NCI-H446 treated with DMSO at 0.1 percent for 48 hours (cell line): ENCODE data around the gene AP3B1.
"Not testable (repeated sequence)": the region's sequence is repeated elsewhere in the genome, so short reads cannot be mapped to it uniquely, and the experiment has no call there.

ENCODE experiments used
- DNase-seq: peaks from one replicate; lab custom pipeline; 2025; lab: John Stamatoyannopoulos, UW

The AP3B1 gene

DNA sequence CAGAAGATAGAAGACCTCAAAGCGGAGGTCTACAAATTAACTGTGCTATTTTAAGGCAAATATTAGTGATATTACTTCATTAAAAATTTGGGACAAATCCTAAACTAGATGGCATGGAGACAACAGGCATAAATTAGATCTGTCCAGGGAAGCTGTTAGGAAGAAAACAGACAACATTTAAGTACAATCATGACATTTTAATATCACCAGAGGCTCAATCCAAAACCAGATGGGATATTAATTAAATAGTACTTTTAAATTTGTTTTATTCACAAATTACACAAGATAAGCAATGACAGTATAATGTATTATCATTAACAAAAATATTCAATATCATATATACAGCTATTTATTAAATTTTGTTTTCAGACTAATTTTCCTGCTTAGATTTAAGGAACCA, 161.1 kb downstream of the AP3B1 start:
- no peak for DNase-seq

DNA sequence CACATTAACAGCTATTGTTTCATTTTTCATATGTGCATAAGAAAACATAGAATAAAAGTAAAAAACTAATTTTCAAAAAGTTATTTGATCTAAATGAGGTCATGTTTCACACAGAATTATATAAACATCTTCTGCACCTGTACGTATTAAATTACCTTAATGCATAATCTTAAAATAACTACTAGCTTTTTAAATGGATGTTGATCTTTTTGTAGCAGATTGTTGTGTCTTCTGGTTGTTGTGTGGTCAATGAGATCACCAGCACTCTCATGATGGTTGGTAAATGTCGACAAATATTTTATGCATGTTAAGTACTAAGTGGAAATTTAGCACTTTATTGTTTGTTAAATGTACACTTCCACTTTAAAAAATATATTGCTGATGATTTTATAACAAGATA, 162.0 kb downstream of the AP3B1 start:
- no peak for DNase-seq

- DNase-seq: no peak
Measured at GRCh38 chr5:78129597-78129996, 164.9 kb downstream of the AP3B1 start.

- DNase-seq: no peak
Measured at GRCh38 chr5:78127875-78128274, 166.6 kb downstream of the AP3B1 start.

DNA sequence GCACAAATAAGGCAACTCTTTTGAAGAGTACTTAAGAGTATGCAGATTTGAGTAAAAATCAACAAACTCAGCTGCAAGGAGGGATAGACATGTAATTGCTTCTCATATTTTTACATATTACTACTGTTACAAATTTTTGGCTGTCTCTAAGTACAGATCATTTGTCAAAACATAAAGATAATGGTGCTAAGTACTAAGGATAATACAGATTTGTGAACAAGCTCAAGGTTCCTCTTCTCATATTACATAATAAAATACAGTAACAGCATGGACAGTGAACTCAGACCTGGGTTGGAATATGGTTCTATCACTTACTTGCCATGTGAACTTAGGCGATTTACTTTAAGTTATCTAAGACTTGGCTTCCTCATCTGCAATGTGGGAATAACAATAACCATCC, 168.0 kb downstream of the AP3B1 start:
- no peak for DNase-seq

DNA sequence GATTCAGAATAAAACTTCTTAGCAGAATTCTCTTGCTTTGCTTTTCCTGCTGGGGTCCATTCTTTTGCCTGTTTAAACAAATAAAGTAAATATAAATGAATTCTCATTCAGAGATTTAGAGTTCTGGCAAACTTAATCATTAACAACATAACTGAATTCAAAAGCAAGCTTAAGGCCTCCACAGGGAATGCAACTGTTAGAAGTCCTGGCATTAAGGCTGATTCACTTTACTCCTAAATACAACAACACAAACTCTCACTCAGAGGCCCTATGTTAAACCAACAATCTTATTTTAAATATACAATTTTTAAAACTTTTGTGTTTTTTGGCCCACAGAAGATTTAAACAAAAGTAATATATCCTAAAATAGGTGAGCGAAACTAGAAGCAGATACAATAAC, 178.3 kb downstream of the AP3B1 start:
- DNase-seq: no peak

- DNase-seq: no peak
Measured at GRCh38 chr5:78113689-78114264, 180.7 kb downstream of the AP3B1 start.

DNA sequence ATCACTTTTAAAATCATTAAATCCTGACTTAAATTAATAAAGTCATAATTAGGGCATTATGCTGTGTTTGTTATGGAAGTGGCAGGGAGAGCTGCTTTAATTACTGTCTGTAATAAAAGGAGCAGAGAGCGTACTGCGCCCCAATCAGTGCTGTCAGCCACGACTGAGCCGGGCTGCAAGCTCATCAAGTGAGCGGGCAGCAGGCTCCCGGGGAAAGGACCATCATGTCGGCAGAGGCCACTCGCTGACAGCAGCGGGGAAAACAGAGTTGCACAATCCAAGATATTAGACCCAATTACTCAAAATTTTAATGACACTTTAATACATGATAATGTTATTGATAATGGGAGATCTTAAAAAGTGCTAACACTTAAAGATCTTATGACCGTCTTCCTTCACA, 181.6 kb downstream of the AP3B1 start:
- no peak for DNase-seq

DNA sequence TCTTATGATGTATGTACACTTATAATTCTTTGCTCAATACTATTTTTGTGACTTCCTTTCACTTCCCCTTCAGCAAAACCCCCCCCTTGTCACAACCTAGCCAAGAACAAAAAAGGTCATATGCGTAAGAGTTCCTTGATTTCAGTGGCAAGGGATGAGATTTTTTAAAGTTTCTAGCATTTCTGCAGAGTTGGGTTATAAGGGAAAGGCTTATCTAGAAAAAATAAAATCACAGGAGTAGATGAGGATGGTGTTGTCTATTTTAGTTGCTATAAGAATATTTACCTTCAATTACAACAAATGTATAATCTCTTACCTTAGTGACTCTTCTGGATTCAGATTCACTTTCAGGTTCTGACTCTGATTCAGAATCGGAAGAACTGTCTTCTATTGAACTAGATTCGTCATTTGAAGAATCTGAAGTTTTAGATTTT, 184.6 kb downstream of the AP3B1 start:
- DNase-seq: no peak

- no peak for DNase-seq
Measured at GRCh38 chr5:78108564-78108963, 185.9 kb downstream of the AP3B1 start.

DNA sequence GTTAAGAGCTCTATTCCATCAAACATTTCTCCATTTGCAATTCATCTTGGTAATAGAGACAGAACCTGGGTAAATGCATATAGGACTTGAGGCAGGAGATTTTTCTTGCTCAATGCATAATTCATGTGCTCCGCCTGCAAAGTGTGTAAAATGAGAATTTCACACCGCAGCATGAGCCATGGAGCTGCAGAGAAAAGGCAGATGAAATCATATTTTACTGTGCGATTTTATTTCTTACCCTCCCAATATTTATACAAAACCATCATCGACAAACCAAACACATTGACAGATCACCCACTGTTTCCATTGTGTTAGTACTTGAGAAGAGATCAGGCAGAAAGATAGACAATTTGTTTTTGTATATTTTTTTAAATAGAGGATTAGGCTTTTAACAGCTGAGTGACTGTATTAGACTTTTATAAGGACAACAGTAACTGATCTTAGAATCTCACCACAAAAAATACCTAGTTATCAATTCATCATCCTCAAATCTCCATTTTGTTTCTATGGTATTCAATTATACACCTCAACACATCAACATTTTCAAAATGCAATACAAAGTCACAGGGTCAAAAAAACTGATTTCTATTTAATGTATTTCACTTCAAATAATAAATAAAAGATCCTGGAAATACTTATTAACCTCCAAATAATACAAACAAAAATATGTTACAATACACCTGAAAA, 191.1 kb downstream of the AP3B1 start:
- DNase-seq: no peak

- DNase-seq: no peak
Measured at GRCh38 chr5:78102500-78102899, 192.0 kb downstream of the AP3B1 start.

DNA sequence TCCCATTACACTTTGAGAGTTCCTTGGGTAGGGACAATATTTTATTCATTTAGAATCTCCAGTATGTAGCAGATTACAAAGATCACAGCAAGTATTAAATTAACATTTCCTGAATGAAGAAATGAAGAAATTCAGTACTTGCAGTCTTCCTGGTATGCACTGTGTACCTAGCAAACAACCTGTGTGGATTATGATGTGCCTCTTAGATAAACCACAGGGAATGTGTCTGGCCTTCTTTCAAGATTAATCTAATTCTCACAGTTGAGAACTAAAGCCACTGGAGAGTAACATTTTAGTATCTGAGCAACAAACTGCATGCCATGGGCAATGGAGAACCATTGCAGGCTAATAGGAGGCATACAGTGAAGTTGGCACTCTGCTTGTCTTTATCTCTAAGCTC, 199.4 kb downstream of the AP3B1 start:
- DNase-seq: no peak

- DNase-seq: no peak
Measured at GRCh38 chr5:78090002-78090401, 204.5 kb downstream of the AP3B1 start.

DNA sequence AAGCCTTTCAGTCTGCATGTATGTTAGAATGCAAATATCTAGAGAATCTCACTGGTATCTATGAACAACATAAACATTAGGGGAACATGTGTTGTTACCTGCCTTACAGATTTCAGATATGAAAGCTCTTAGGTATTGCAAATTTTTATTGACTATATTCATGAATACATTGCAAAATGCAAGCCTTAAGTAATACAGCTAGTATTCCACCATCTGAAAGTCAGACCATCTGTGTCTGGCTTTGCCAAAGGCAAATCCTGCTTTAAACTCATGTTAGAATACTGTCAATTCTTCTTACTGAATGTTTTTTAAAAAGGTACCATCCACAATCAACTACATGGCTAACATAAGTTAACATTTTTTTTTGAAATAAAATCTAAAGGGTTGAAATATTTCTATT, 215.6 kb downstream of the AP3B1 start:
- no peak for DNase-seq

- no peak for DNase-seq
Measured at GRCh38 chr5:78077369-78078068, 217.0 kb downstream of the AP3B1 start.

GRCh38 chr5:78076351-78076750, 218.1 kb downstream of the AP3B1 start:
- no peak for DNase-seq

DNA sequence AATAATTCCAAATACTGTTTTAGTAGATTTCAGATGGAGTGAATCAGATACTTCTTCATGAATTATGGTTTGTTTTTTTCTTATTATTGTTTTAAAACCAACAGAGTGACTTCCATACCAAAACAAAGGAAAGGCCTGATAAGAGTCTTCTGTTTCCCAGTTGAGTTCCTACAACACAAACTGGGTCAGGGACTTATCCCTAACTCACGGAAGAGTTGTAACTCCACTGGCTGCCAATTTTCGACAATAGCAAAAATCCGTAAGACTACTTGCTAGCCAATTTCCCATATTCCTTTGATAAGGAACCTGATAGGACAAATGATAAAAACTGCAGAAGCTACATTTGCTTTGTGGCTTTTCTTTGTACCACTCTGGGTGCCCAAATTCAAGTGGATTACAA, 219.2 kb downstream of the AP3B1 start:
- no peak for DNase-seq

DNA sequence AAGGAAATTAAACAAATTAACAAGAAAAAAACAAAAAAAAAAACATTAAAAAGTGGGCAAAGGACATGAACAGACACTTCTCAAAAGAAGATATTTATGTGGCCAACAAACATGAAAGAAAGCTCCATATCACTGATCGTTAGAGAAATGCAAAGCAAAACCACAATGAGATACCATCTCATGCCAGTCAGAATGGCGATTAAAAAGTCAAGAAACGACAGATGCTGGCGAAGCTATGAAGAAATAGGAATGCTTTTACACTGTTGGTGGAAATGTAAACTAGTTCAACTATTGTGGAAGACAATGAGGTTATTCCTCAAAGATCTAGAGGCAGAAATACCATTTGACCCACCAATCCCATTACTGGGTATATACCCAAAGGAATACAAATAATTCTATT, 223.8 kb downstream of the AP3B1 start:
- not testable (repeated sequence) for DNase-seq

- not testable (repeated sequence) for DNase-seq
Measured at GRCh38 chr5:78067581-78067980, 226.9 kb downstream of the AP3B1 start.

DNA sequence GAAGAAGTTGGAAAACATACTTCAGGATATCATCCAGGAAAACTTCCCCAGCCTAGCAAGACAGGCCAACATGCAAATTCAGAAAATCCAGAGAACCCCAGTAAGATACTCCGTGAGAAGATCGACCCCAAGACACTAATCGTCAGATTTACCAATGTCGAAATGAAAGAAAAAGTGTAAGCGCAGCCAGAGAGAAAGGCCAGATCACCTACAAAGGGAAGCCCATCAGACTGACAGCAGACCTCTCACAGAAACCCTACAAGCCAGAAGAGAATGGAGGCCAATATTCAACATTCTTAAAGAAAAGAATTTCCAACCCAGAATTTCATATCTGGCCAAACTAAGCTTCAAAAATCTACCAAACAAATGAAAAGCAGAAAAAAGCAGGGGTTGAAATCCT, 227.8 kb downstream of the AP3B1 start:
- not testable (repeated sequence) for DNase-seq

DNA sequence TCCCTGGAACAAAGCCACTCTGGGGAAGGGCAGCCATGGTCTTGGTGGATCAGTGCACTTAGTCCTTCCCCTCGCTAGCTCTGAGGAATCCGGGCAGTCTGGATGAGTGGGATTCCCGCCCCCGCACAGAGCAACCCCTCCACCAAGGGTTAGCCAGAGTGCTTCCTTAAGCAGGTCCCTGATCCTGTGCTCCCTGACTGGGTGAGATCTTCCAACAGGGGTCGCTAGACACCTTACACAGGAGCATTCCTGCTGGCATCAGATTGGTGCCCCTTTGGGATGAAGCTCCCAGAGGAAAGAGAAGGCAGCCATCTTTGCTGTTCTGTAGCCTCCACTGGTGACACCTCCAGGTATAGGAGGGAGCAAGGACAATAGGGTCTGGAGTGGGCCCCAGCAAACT, 228.8 kb downstream of the AP3B1 start:
- no peak for DNase-seq

DNA sequence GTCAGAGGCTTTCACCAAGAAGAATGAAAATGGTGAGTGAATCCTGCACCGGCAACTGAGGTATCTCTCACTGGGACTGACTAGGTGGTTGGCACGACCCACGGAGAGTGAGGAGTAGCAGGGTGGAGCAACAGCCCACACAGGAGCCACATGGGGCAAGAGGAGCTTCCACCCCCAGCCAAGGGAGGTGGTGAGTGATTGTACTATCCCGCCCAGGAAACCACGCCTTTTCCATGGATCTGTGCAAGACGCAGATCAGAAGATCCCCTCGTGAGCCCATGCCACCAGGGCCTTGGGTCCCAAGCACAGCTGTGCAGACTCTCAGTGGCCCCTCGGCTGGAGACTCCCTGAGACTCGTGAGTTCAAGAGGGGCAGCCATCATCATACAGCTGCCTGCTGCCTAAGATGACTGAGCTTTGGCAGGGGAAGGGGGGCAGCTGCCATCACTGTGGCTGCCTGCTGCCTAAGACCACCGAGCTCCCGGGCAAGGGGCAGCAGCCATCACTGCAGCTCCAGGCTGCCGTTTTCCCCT, 229.5 kb downstream of the AP3B1 start:
- DNase-seq: no peak
